PFSK-1 (cell line): ENCODE results near the gene GTPBP3.

ENCODE experiments used
- FOXP2 ChIP-seq: optimal IDR thresholded peaks from 2 replicates; pipeline ENCODE3; 2011; ENCODE audit warnings: borderline replicate concordance, control low read depth, inconsistent platforms; ENCODE audit not compliant: insufficient read depth; ENCODE audit errors: extremely low read length, extremely low read depth
- POLR2AphosphoS5 ChIP-seq: IDR thresholded peaks from 2 replicates; pipeline ENCODE4 v1.6.1; 2012; ENCODE audit warnings: low read depth, mild to moderate bottlenecking, control low read depth, low read length, moderate library complexity
- REST ChIP-seq, 2 experiments: IDR thresholded peaks; 2 replicates each; pipeline versions ENCODE4 v1.6.1 to v1.8.0; 2011 to 2012; ENCODE audit warnings: low read depth in 2 of 2, low read length in 2 of 2, control low read depth in 1 of 2, inconsistent platforms in 1 of 2, mild to moderate bottlenecking in 1 of 2, moderate library complexity in 1 of 2; ENCODE audit not compliant: insufficient read depth in 1 of 2
- SIN3A ChIP-seq: IDR thresholded peaks from 2 replicates; pipeline ENCODE4 v1.6.1; 2012; ENCODE audit warnings: mild to moderate bottlenecking, low read length, moderate library complexity, borderline replicate concordance; ENCODE audit not compliant: insufficient read depth
- TAF1 ChIP-seq: IDR thresholded peaks from 2 replicates; pipeline ENCODE4 v1.6.1; 2012; ENCODE audit warnings: low read length, control low read depth, borderline replicate concordance; ENCODE audit not compliant: insufficient read depth

Gene GTPBP3

GRCh38 chr19:17357078-17357666, 19.8 kb downstream of the GTPBP3 start:
- no peak for TF ChIP-seq SIN3A
- TF ChIP-seq TAF1 = no peak
- TF ChIP-seq FOXP2 = no peak
- TF ChIP-seq REST (IDR thresholded peaks at IDR 0.05; ENCODE audit: insufficient read depth in 1 of 2, low read depth in 2 of 2, low read length in 2 of 2) = no peak
- TF ChIP-seq POLR2AphosphoS5 = no peak

DNA sequence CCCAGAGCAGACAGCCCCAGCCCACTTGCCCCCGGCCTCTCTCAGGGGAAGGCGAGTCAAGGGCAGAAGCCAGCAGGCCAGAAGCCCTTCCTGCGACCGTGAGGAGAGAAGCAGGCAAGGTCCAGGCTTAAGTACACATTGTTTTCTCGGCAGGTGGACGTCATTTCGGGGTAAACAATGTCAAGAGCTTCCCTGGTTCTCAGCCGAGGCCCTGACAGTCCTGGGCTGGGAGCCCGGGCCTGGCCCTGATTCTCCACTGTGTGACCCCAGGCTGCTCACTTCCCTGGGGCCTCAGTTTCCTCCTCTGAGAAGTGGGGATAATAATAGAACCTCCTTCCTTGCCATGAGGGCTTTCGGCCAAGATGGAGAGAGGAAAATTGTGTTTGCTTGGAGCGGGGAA, 20.4 kb downstream of the GTPBP3 start:
- TF ChIP-seq TAF1 (no peak), FOXP2 (no peak), REST (IDR thresholded peaks at IDR 0.05; ENCODE audit: insufficient read depth in 1 of 2, low read depth in 2 of 2, low read length in 2 of 2) (no peak), POLR2AphosphoS5 (no peak), SIN3A (no peak)

DNA sequence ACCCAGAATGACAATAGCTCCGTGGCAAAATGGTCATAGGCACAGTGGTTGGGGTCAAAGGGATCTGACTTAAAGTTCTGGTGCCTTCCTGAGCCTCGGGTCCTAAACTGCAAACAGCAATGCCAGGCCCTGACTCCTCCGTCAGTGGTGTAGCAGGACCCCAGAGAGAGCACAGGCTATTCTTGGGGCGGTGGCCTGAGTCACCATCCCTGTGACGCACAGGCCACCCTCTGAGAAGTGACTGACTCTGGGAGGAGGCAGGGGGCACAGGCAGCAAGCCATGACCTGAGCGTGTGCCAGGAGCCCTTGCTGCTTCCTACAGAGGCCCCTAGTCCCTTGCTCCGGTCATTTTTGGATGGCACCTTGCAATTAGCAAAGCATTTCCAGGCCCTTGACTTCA, 21.0 kb downstream of the GTPBP3 start:
- TF ChIP-seq TAF1 (no peak), FOXP2 (no peak), REST (IDR thresholded peaks at IDR 0.05; ENCODE audit: insufficient read depth in 1 of 2, low read depth in 2 of 2, low read length in 2 of 2) (no peak), POLR2AphosphoS5 (no peak), SIN3A (no peak)

GRCh38 chr19:17359905-17360800, 22.8 kb downstream of the GTPBP3 start:
- TF ChIP-seq FOXP2 (no peak), POLR2AphosphoS5 (no peak), SIN3A (no peak), REST (IDR thresholded peaks at IDR 0.05; ENCODE audit: insufficient read depth in 1 of 2, low read depth in 2 of 2, low read length in 2 of 2) (no peak), TAF1 (no peak)
